HEK293 (cell line): Measurements from ENCODE around the gene ARPC1A.
A peak's percentile ranks its signal among the peaks of the same experiment; 100 is the strongest.
"Not testable (repeated sequence)": the region's sequence is repeated elsewhere in the genome, so short reads cannot be mapped to it uniquely, and the experiment has no call there.

Experiments
- CTCF ChIA-PET: fragments of 350-600 bp; formaldehyde crosslinking; extraction: SDS; loops from one replicate; lab custom pipeline; 2021; ENCODE audit warnings: antibody characterized with exemption; lab: Yijun Ruan, JAX
- POLR2A ChIA-PET: fragments of 300-600 bp; formaldehyde crosslinking; extraction: SDS; loops from one replicate; lab custom pipeline; 2020; ENCODE audit warnings: antibody characterized with exemption, inconsistent platforms; lab: Yijun Ruan, JAX
- H3K27ac ChIP-seq: fragments of 200-500 bp; sonication (Bioruptor generic); 2 replicates; pipeline ENCODE4 v1.5.1; 2014; ENCODE audit warnings: low read depth, low read length, control low read depth, inconsistent platforms; ENCODE audit errors: extremely low read depth
- H3K36me3 ChIP-seq, 2 experiments: fragments of 200-500 bp in 1 of 2; sonication (Bioruptor generic) in 1 of 2; 1 replicate in 1 of 2; 2 replicates in 1 of 2; pipeline ENCODE4 v1.5.1; 2014 to 2017; ENCODE audit warnings: inconsistent platforms in 2 of 2, low read length in 2 of 2; ENCODE audit not compliant: control insufficient read depth in 2 of 2, insufficient read depth in 1 of 2
- H3K4me1 ChIP-seq: fragments of 200-500 bp; sonication (Bioruptor generic); 2 replicates; pipeline ENCODE4 v1.5.1; 2014; ENCODE audit warnings: mild to moderate bottlenecking, low read length, inconsistent platforms; ENCODE audit not compliant: control insufficient read depth, insufficient read depth
- H3K4me3 ChIP-seq: 2 replicates; pipeline ENCODE4 v1.5.1; 2011; ENCODE audit warnings: low read depth, mild to moderate bottlenecking, control low read depth, low read length, moderate library complexity
- H3K9me3 ChIP-seq: fragments of 200-500 bp; sonication (Bioruptor generic); 2 replicates; pipeline ENCODE4 v1.5.1; 2014; ENCODE audit warnings: low read depth, low read length, inconsistent platforms; ENCODE audit not compliant: control insufficient read depth, insufficient read depth
- GLIS1 ChIP-seq: fragments of 450-650 bp; formaldehyde crosslinking; IDR thresholded peaks from 2 replicates; pipeline ENCODE4 v1.5.1; 2016; ENCODE audit warnings: missing biosample characterization, missing genetic modification characterization
- GLIS2 ChIP-seq: fragments of 450-650 bp; formaldehyde crosslinking; IDR thresholded peaks from 2 replicates; pipeline ENCODE4 v1.5.1; 2016; ENCODE audit warnings: missing biosample characterization, missing genetic modification characterization
- IKZF3 ChIP-seq: fragments of 450-650 bp; IDR thresholded peaks from 2 replicates; pipeline ENCODE4 v1.5.0; 2018; ENCODE audit warnings: missing biosample characterization, mild to moderate bottlenecking, missing genetic modification characterization, moderate library complexity
- KLF1 ChIP-seq: fragments of 450-650 bp; formaldehyde crosslinking; IDR thresholded peaks from 2 replicates; pipeline ENCODE4 v1.5.1; 2016; ENCODE audit warnings: missing biosample characterization, missing genetic modification characterization
- SETDB1 ChIP-seq: IDR thresholded peaks from one replicate; pipeline ENCODE4 v1.6.1; 2017; ENCODE audit warnings: mild to moderate bottlenecking, low read length, moderate library complexity, mixed read lengths; ENCODE audit not compliant: insufficient read length
- YY2 ChIP-seq: fragments of 450-650 bp; formaldehyde crosslinking; IDR thresholded peaks from 2 replicates; pipeline ENCODE4 v1.5.1; 2016; ENCODE audit warnings: missing biosample characterization, missing genetic modification characterization
- ZBTB1 ChIP-seq: fragments of 450-650 bp; formaldehyde crosslinking; IDR thresholded peaks from 2 replicates; pipeline ENCODE4 v1.5.1; 2016; ENCODE audit warnings: missing biosample characterization, missing genetic modification characterization
- ZBTB20 ChIP-seq: fragments of 450-650 bp; formaldehyde crosslinking; IDR thresholded peaks from 2 replicates; pipeline ENCODE4 v1.5.1; 2016; ENCODE audit warnings: missing biosample characterization, missing genetic modification characterization
- ZBTB48 ChIP-seq: fragments of 450-650 bp; formaldehyde crosslinking; IDR thresholded peaks from 2 replicates; pipeline ENCODE4 v1.5.1; 2016; ENCODE audit warnings: missing biosample characterization, missing genetic modification characterization
- ZBTB7A ChIP-seq: fragments of 450-650 bp; formaldehyde crosslinking; IDR thresholded peaks from 2 replicates; pipeline ENCODE4 v1.5.1; 2016; ENCODE audit warnings: low read depth, missing biosample characterization, missing genetic modification characterization
- ZFP37 ChIP-seq: fragments of 450-650 bp; formaldehyde crosslinking; IDR thresholded peaks from 2 replicates; pipeline ENCODE4 v1.5.1; 2016; ENCODE audit warnings: missing biosample characterization, missing genetic modification characterization
- ZNF112 ChIP-seq: fragments of 450-650 bp; formaldehyde crosslinking; IDR thresholded peaks from 2 replicates; pipeline ENCODE4 v1.5.0; 2017; ENCODE audit warnings: missing biosample characterization, missing genetic modification characterization
- ZNF184 ChIP-seq: fragments of 450-650 bp; IDR thresholded peaks from 2 replicates; pipeline ENCODE4 v1.5.1; 2018; ENCODE audit warnings: missing biosample characterization, mild to moderate bottlenecking, missing genetic modification characterization
- ZNF19 ChIP-seq: fragments of 450-650 bp; formaldehyde crosslinking; IDR thresholded peaks from 2 replicates; pipeline ENCODE4; 2016; ENCODE audit warnings: missing biosample characterization, missing genetic modification characterization, low read depth
- ZNF23 ChIP-seq: fragments of 450-650 bp; formaldehyde crosslinking; IDR thresholded peaks from 2 replicates; pipeline ENCODE4 v1.5.1; 2016; ENCODE audit warnings: missing biosample characterization, missing genetic modification characterization, borderline replicate concordance
- ZNF24 ChIP-seq: fragments of 450-650 bp; formaldehyde crosslinking; IDR thresholded peaks from 2 replicates; pipeline ENCODE4 v1.5.1; 2016; ENCODE audit warnings: missing biosample characterization, missing genetic modification characterization
- ZNF398 ChIP-seq: fragments of 450-650 bp; formaldehyde crosslinking; IDR thresholded peaks from 2 replicates; pipeline ENCODE4 v1.5.1; 2017; ENCODE audit warnings: missing biosample characterization, missing genetic modification characterization
- ZNF423 ChIP-seq: fragments of 450-650 bp; formaldehyde crosslinking; IDR thresholded peaks from 2 replicates; pipeline ENCODE4 v1.5.1; 2016; ENCODE audit warnings: missing biosample characterization, missing genetic modification characterization
- ZNF426 ChIP-seq: fragments of 450-650 bp; formaldehyde crosslinking; IDR thresholded peaks from 2 replicates; pipeline ENCODE4 v1.5.1; 2017; ENCODE audit warnings: missing biosample characterization, missing genetic modification characterization, mild to moderate bottlenecking, inconsistent platforms, moderate library complexity
- ZNF654 ChIP-seq: fragments of 450-650 bp; formaldehyde crosslinking; IDR thresholded peaks from 2 replicates; pipeline ENCODE4 v1.5.1; 2016; ENCODE audit warnings: low read depth, missing biosample characterization, missing genetic modification characterization
- ZNF658 ChIP-seq: fragments of 450-650 bp; formaldehyde crosslinking; IDR thresholded peaks from 2 replicates; pipeline ENCODE4; 2016; ENCODE audit warnings: missing biosample characterization, missing genetic modification characterization
- ZNF785 ChIP-seq: fragments of 450-650 bp; formaldehyde crosslinking; IDR thresholded peaks from 2 replicates; pipeline ENCODE4 v1.5.1; 2016; ENCODE audit warnings: missing biosample characterization, missing genetic modification characterization
- ZNF792 ChIP-seq: fragments of 450-650 bp; formaldehyde crosslinking; IDR thresholded peaks from 2 replicates; pipeline ENCODE4 v1.5.1; 2016; ENCODE audit warnings: missing biosample characterization, missing genetic modification characterization
- ZSCAN16 ChIP-seq: fragments of 450-650 bp; formaldehyde crosslinking; IDR thresholded peaks from 2 replicates; pipeline ENCODE4 v1.5.1; 2016; ENCODE audit warnings: missing biosample characterization, missing genetic modification characterization
- TF ChIP-seq, protein P1 (sequence below): fragments of 450-650 bp; formaldehyde crosslinking; IDR thresholded peaks from 2 replicates; pipeline ENCODE4 v1.5.1; 2016; ENCODE audit warnings: missing biosample characterization, missing genetic modification characterization

The ARPC1A gene

GRCh38 chr7:99386584-99387238 is 61.0 kb downstream of the ARPC1A start (continued):
- TF ChIP-seq ZNF654 (tag by site-specific recombination) (peak; percentile 55), GLIS2 (tag by site-specific recombination) (no peak), ZNF792 (tag by site-specific recombination) (no peak), ZBTB48 (tag by site-specific recombination) (no peak)

GRCh38 chr7:99387239-99387635 is 61.5 kb downstream of the ARPC1A start:
- peak; percentile 9; the same call in 1 of the 2 replicates for TF ChIP-seq KLF1
- CTCF ChIA-PET = interaction anchor here (0.6 to 1.7 kb wide), 4 partner anchors 9 to 58 kb away, joined by 3 to 10 read pairs (median 4); no protein-coding TSS in a partner anchor
- peaks cover 12 to 33% of the 10 kb centered on the region in 2 experiments; a peak in 2 of 3 replicates for H3K36me3 ChIP-seq
- H3K4me3 ChIP-seq, H3K4me1 ChIP-seq, H3K9me3 ChIP-seq, H3K27ac ChIP-seq: not testable (repeated sequence)
- POLR2A ChIA-PET = interaction anchor here (0.6 kb wide), 2 partner anchors 19 to 100 kb away, joined by 3 to 6 read pairs; no protein-coding TSS in a partner anchor

DNA sequence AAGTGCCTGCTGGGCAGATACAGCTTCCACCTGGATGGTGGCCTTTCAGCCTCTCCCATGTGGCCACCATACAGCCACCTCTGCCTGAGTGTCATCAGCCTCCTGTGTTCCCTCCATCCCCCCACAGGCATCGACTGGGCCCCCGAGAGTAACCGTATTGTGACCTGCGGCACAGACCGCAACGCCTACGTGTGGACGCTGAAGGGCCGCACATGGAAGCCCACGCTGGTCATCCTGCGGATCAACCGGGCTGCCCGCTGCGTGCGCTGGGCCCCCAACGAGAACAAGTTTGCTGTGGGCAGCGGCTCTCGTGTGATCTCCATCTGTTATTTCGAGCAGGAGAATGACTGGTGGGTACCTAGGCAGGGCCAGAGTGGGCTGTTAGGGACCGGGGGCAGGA is 62.2 kb downstream of the ARPC1A start:
- TF ChIP-seq ZNF426 = no peak
- no peak for TF ChIP-seq ZBTB7A (tag by site-specific recombination)
- no peak for TF ChIP-seq GLIS1 (tag by site-specific recombination)
- TF ChIP-seq YY2 = no peak
- no peak for TF ChIP-seq ZNF24 (tag by site-specific recombination)
- no peak for TF ChIP-seq ZBTB1 (tag by site-specific recombination)
- TF ChIP-seq SETDB1 = no peak
- no peak for TF ChIP-seq ZNF112 (tag by site-specific recombination)
- TF ChIP-seq, protein P1, sequence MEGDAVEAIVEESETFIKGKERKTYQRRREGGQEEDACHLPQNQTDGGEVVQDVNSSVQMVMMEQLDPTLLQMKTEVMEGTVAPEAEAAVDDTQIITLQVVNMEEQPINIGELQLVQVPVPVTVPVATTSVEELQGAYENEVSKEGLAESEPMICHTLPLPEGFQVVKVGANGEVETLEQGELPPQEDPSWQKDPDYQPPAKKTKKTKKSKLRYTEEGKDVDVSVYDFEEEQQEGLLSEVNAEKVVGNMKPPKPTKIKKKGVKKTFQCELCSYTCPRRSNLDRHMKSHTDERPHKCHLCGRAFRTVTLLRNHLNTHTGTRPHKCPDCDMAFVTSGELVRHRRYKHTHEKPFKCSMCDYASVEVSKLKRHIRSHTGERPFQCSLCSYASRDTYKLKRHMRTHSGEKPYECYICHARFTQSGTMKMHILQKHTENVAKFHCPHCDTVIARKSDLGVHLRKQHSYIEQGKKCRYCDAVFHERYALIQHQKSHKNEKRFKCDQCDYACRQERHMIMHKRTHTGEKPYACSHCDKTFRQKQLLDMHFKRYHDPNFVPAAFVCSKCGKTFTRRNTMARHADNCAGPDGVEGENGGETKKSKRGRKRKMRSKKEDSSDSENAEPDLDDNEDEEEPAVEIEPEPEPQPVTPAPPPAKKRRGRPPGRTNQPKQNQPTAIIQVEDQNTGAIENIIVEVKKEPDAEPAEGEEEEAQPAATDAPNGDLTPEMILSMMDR (tag by site-specific recombination) = no peak
- TF ChIP-seq ZSCAN16 = no peak
- no peak for TF ChIP-seq ZFP37 (tag by site-specific recombination)
- TF ChIP-seq ZNF184 = no peak
- Histone ChIP-seq H3K9me3 (no peaks in the 10 kb centered on the region), H3K4me1 (no peaks in the 10 kb centered on the region), H3K36me3 (peaks cover 12 to 37% of the 10 kb centered on the region in 2 experiments; a peak in 2 of 3 replicates), H3K27ac (no peak overlapping the region), H3K4me3 (no peak overlapping the region)
- ChIA-PET POLR2A (interaction anchor here (0.6 kb wide), 2 partner anchors 18 to 100 kb away, joined by 3 to 6 read pairs; no protein-coding TSS in a partner anchor), CTCF (interaction anchor here (0.6 to 1.7 kb wide), 3 partner anchors 19 to 57 kb away, joined by 3 to 10 read pairs (median 4); no protein-coding TSS in a partner anchor)

- H3K27ac ChIP-seq = no peak overlapping the region
- CTCF ChIA-PET = no interaction called here
- no peaks in the 10 kb centered on the region for H3K4me1 ChIP-seq
- TF ChIP-seq ZNF785 (tag by site-specific recombination) (no peak), KLF1 (no peak), ZNF658 (no peak), IKZF3 (tag by site-specific recombination) (no peak), ZBTB1 (tag by site-specific recombination) (no peak), ZNF398 (tag by site-specific recombination) (no peak), ZNF423 (no peak), ZBTB20 (tag by site-specific recombination) (no peak), ZNF19 (tag by site-specific recombination) (no peak), ZNF23 (tag by site-specific recombination) (no peak)
- TF ChIP-seq, all 188 proteins: peak for 0
- H3K36me3 ChIP-seq = peaks cover 16 to 55% of the 10 kb centered on the region in 2 experiments; a peak in 2 of 3 replicates
- H3K4me3 ChIP-seq = no peak overlapping the region
- POLR2A ChIA-PET = interaction anchor here (0.5 to 1.8 kb wide), 5 partner anchors 9 to 49 kb away, joined by 3 to 6 read pairs (median 4); partner anchors contain the start of genes BUD31 and CPSF4
- no peaks in the 10 kb centered on the region for H3K9me3 ChIP-seq
Measured at GRCh38 chr7:99389772-99390171, 64.1 kb downstream of the ARPC1A start.
